IPS DF 6.9 (cell line): ENCODE measurements around the gene IRS2.
"Not testable (repeated sequence)": the region's sequence is repeated elsewhere in the genome, so short reads cannot be mapped to it uniquely, and the experiment has no call there.

Experiments used
- DNase-seq: peaks from one replicate; pipeline ENCODE4 v3.0.0-alpha.2; 2013; ENCODE audit warnings: low read depth, low spot score
- H3K27ac ChIP-seq: one replicate; pipeline ENCODE4 v1.5.1; 2013; ENCODE audit warnings: low read length, control low read depth
- H3K27me3 ChIP-seq: 2 replicates; pipeline ENCODE4 v1.6.1; 2013; ENCODE audit warnings: mild to moderate bottlenecking, low read length; ENCODE audit not compliant: control insufficient read depth, insufficient read depth
- H3K36me3 ChIP-seq: 2 replicates; pipeline ENCODE4 v1.6.1; 2013; ENCODE audit warnings: low read length; ENCODE audit not compliant: control insufficient read depth, insufficient read depth
- H3K4me1 ChIP-seq: 2 replicates; pipeline ENCODE4 v1.6.1; 2013; ENCODE audit warnings: low read length; ENCODE audit not compliant: control insufficient read depth, insufficient read depth
- H3K4me3 ChIP-seq: 2 replicates; pipeline ENCODE4 v1.5.1; 2013; ENCODE audit warnings: mild to moderate bottlenecking, low read length
- H3K9me3 ChIP-seq: 2 replicates; pipeline ENCODE4 v1.6.1; 2013; ENCODE audit warnings: low read length, inconsistent platforms; ENCODE audit not compliant: control insufficient read depth, insufficient read depth
- WGBS: extraction: QIAGEN DNeasy Blood & Tissue Kit; methylation state at CpG from one replicate; pipeline ENCODE4 v1.1.7; 2013; ENCODE audit warnings: mixed read lengths, missing lambda C conversion rate; ENCODE audit not compliant: insufficient read length, insufficient coverage; 5-methylcytosine and 5-hydroxymethylcytosine counted together

IRS2 gene

DNA sequence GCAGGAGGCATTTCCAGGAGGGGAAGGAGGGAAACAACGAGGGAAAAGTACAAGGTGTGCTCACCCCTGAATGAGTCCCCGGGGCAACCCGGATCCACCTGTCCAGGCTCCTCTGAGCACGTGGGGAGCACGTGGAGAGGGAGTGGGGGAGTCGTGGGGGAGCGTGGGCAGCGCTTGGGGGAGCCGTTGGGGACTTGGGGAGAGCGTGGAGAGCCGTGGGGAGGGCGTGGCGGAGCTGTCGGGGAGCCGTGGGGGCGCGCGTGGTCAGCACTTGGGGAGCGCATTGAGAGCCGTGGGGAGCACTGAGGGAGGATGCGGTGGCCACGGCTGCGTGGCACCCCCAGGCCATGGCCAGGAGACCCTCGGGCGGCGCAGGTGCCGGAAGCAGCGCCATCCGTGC lies 52.8 kb downstream of the IRS2 start:
- no peaks in the 10 kb centered on the region for H3K27me3 ChIP-seq
- no CpG with 5 or more reads among the region's 29 CpGs for WGBS
- no peak overlapping the region for H3K27ac ChIP-seq
- no peak for DNase-seq
- no peaks in the 10 kb centered on the region for H3K9me3 ChIP-seq
- no peaks in the 10 kb centered on the region for H3K36me3 ChIP-seq
- no peaks in the 10 kb centered on the region; the same call in 1 of the 2 replicates for H3K4me1 ChIP-seq
- H3K4me3 ChIP-seq, result no peak overlapping the region

DNA sequence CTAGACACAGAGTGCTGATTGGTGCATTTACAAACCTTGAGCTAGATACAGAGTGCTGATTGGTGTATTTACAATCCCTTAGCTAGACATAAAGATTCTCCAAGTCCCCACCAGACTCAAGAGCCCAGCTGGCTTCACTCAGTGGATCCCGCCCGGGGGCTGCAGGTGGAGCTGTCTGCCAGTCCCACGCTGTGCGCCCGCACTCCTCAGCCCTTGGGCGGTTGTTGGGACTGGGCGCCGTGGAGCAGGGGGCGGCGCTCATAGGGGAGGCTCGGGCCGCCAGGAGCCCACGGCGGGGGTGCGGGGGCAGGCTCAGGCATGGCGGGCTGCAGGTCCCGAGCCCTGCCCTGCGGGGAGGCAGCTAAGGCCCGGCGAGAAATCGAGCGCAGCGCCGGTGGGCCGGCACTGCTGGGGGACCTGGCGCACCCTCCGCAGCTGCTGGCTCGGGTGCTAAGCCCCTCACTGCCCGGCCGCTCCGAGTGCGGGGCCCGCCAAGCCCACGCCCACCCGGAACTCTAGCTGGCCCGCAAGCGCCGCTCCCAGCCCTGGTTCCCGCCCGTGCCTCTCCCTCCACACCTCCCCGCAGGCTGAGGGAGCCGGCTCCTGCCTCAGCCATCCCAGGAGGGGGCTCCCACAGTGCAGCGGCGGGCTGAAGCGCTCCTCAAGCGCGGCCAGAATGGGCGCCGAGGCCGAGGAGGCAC lies 53.8 kb downstream of the IRS2 start:
- H3K36me3 ChIP-seq, H3K9me3 ChIP-seq, H3K27ac ChIP-seq, H3K4me1 ChIP-seq, H3K4me3 ChIP-seq, DNase-seq, H3K27me3 ChIP-seq: not testable (repeated sequence)
- no CpG with 5 or more reads among the region's 50 CpGs for WGBS

- H3K4me3 ChIP-seq, result no peak overlapping the region
- H3K27ac ChIP-seq, result no peak overlapping the region
- no peak for DNase-seq
- H3K4me1 ChIP-seq, result no peaks in the 10 kb centered on the region; the same call in 1 of the 2 replicates
- no peaks in the 10 kb centered on the region for H3K36me3 ChIP-seq
- no peaks in the 10 kb centered on the region for H3K27me3 ChIP-seq
- no CpG with 5 or more reads among the region's 13 CpGs for WGBS
- no peaks in the 10 kb centered on the region for H3K9me3 ChIP-seq
These were observed 55.5 kb downstream of the IRS2 start for GRCh38 chr13:109730812-109731335.

DNA sequence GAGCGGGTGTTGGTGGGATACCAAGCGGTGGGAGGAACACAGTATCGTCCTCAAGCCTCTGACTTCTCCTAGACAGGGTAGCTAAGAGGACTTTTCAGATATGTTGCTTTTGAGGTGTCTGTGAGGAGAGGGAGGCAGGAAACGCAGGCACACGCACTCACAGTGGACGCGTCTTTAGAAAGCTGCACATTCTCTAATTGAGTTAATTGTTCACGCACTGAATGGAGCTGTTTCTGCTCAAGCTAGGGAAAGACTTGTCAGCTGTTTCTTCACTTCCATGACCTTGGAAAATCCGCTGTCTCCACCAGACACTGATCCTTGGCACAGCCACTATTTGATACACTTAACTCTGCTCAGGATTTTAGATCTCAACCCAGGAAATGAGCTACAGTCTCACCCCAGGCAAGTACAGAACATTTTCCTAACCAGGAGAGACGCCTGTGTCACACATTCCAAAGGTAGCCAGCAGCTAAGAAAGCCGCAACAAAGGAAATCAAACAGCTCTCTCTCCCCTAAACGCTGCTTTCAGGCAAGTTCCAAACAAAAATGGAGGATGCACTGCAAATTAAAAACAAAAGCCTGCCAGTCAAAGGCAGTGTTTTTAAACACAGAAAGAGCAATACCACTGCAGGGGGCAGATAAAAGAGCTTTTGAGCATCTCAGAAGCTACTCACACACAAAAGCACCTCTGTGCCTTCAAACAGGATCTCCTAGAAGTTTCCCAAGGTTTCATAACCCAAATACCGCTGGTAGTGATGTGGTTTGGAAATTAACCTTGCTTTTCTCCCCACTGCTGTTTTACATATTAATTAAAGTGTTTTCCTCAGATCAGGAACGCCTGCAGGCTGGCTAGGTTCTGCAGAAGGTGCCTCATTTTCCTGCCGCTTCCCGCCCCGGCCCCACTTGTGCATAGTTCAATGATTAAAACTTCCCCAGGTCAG lies 57.3 kb downstream of the IRS2 start:
- H3K9me3 ChIP-seq, result no peaks in the 10 kb centered on the region
- no peaks in the 10 kb centered on the region for H3K36me3 ChIP-seq
- no peak overlapping the region for H3K27ac ChIP-seq
- H3K27me3 ChIP-seq, result no peaks in the 10 kb centered on the region
- H3K4me3 ChIP-seq, result no peak overlapping the region
- WGBS, result no CpG with 5 or more reads among the region's 17 CpGs
- no peaks in the 10 kb centered on the region; the same call in 1 of the 2 replicates for H3K4me1 ChIP-seq
- DNase-seq, result no peak

DNA sequence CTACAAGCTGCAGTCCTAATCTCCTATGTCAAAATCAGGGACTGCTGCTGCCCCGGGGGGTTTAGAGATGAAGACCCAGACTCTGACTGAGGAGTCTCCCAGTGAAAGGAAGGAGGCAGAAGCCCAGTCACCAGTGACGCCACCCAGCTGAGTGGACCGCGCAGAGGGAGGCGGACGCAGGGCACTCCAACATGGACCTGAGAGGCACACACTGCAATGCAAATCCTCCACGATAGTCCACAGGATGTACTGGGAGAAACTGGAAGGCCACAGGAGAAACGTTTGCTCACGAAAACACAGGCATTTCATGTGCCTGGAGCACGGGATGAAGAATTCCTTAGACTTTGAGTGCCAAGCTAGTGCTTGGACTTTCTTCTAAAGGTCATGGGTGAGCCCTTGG lies 58.3 kb downstream of the IRS2 start:
- Histone ChIP-seq H3K4me1 (no peaks in the 10 kb centered on the region; the same call in 1 of the 2 replicates), H3K9me3 (no peaks in the 10 kb centered on the region), H3K27me3 (no peaks in the 10 kb centered on the region), H3K36me3 (no peaks in the 10 kb centered on the region), H3K4me3 (no peak overlapping the region), H3K27ac (no peak overlapping the region)
- WGBS, result no CpG with 5 or more reads among the region's 10 CpGs
- DNase-seq, result no peak

DNA sequence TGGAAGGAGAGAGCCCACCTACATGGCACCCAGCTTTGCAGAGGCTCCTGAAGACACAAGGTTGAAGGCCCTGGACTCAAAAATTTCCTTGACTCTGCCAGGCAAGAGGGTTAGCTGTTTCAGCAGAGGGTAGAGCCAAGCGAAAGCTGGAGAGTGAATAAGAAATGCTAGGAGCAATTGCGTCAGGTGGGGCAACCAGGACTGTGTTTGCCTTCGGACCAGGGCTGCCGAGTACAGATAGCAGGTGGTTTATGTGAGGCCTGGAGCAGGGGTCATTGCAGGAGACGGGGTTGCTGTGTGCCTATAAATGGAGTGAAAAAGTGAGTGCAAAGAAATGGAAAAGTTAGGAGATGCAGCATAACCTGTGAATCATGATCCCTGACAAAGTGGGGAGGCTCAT lies 59.1 kb downstream of the IRS2 start:
- Histone ChIP-seq H3K9me3 (no peaks in the 10 kb centered on the region), H3K27ac (no peak overlapping the region), H3K36me3 (no peaks in the 10 kb centered on the region), H3K4me1 (no peaks in the 10 kb centered on the region; the same call in 1 of the 2 replicates), H3K4me3 (no peak overlapping the region), H3K27me3 (no peaks in the 10 kb centered on the region)
- DNase-seq, result no peak
- no CpG with 5 or more reads among the region's 5 CpGs for WGBS

- Histone ChIP-seq H3K4me3 (no peak overlapping the region), H3K27ac (no peak overlapping the region), H3K27me3 (no peaks in the 10 kb centered on the region), H3K4me1 (no peaks in the 10 kb centered on the region; the same call in 1 of the 2 replicates), H3K36me3 (no peaks in the 10 kb centered on the region), H3K9me3 (no peaks in the 10 kb centered on the region)
- DNase-seq, result no peak
- no CpG with 5 or more reads among the region's 7 CpGs for WGBS
These were observed 60.3 kb downstream of the IRS2 start for GRCh38 chr13:109725995-109726637.

- no peaks in the 10 kb centered on the region for H3K27me3 ChIP-seq
- WGBS, result no CpG with 5 or more reads among the region's 4 CpGs
These were observed 61.1 kb downstream of the IRS2 start for GRCh38 chr13:109725297-109725696.

GRCh38 chr13:109724603-109725002 lies 61.8 kb downstream of the IRS2 start:
- no peaks in the 10 kb centered on the region for H3K9me3 ChIP-seq
- H3K36me3 ChIP-seq, result no peaks in the 10 kb centered on the region
- DNase-seq, result no peak
- H3K4me1 ChIP-seq, result no peaks in the 10 kb centered on the region; the same call in 1 of the 2 replicates
- no peaks in the 10 kb centered on the region for H3K27me3 ChIP-seq
- no CpG with 5 or more reads among the region's 6 CpGs for WGBS
- no peak overlapping the region for H3K27ac ChIP-seq
- H3K4me3 ChIP-seq, result no peak overlapping the region

More at GRCh38 chr13:109725297-109725696, 61.1 kb downstream of the IRS2 start:
- Histone ChIP-seq H3K4me3 (no peak overlapping the region), H3K4me1 (no peaks in the 10 kb centered on the region; the same call in 1 of the 2 replicates), H3K9me3 (no peaks in the 10 kb centered on the region), H3K27ac (no peak overlapping the region), H3K36me3 (no peaks in the 10 kb centered on the region)
- no peak for DNase-seq

GRCh38 chr13:109723046-109723445 lies 63.3 kb downstream of the IRS2 start:
- no CpG with 5 or more reads among the region's 3 CpGs for WGBS
- no peaks in the 10 kb centered on the region for H3K27me3 ChIP-seq
- DNase-seq, result no peak

More at GRCh38 chr13:109723046-109723445, 63.3 kb downstream of the IRS2 start:
- Histone ChIP-seq H3K9me3 (no peaks in the 10 kb centered on the region), H3K4me1 (no peaks in the 10 kb centered on the region), H3K36me3 (no peaks in the 10 kb centered on the region), H3K27ac (no peak overlapping the region), H3K4me3 (no peak overlapping the region)
